Measurements from ENCODE around the gene AP1B1. TPM values are rescaled to one million over a fixed set of nuclear protein-coding genes. Genes with fewer than 3 reads are reported as not detected.

Gene AP1B1
- total and polyA plus RNA-seq, 2 of the 8 experiments (the other 6 are each of a cell fraction or from before 2014, with no cell fraction given): 64.2 to 86.8 TPM

DNA sequence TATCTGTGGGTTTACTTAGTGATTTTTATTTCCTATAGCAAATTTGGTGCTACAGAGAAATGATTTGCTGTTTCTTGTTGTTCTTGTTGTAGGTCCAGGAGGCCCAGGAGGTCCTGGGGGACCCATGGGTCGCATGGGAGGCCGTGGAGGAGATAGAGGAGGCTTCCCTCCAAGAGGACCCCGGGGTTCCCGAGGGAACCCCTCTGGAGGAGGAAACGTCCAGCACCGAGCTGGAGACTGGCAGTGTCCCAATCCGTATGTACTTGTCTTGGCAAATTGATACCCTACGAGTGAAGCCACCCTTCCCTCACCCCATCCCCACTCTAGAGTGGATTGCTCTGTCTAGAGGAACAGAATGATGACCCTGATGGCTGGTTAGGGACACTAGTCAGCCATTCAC lies 89.7 kb downstream of the AP1B1 start:
- Histone ChIP-seq H2AK5ac (ENCODE audit: low read depth, low read length) (no peak overlapping the region), H3K36me3 (ENCODE audit: control insufficient read depth in 2 of 4, insufficient read depth in 4 of 4, low read length in 3 of 4) (peaks cover 51 to 72% (median 60%) of the 10 kb centered on the region in 4 experiments), H4K20me1 (replicated peaks in 1 of 2; ENCODE audit: control insufficient read depth in 1 of 2, insufficient read depth in 2 of 2, low read length in 2 of 2) (peaks cover 10 to 17% of the 10 kb centered on the region in 2 experiments), H3K23ac (ENCODE audit: insufficient read length) (no peak overlapping the region), H3K4me1 (replicated peaks in 1 of 4; ENCODE audit: control insufficient read depth in 3 of 4, insufficient read depth in 4 of 4, low read length in 3 of 4) (no peaks in the 10 kb centered on the region), H3K18ac (ENCODE audit: extremely low read depth, low read length) (no peak overlapping the region), H2BK15ac (ENCODE audit: low read length) (no peak overlapping the region), H2BK12ac (ENCODE audit: low read depth, low read length) (no peak overlapping the region), H3K4me2 (ENCODE audit: insufficient read depth in 1 of 2, low read depth in 2 of 2, low read length in 2 of 2) (no peak overlapping the region), H2BK5ac (ENCODE audit: low read depth, low read length) (0 out of 2 replicates have a peak overlapping the region, but pooled peaks have one; percentile 52), H4K91ac (replicated peaks; ENCODE audit: insufficient read length, low read length) (no peak overlapping the region), H3K4ac (replicated peaks; ENCODE audit: insufficient read length, low read depth, low read length) (no peak overlapping the region), H2BK20ac (ENCODE audit: low read length) (no peak overlapping the region), H3K79me1 (ENCODE audit: low read depth, low read length) (no peaks in the 10 kb centered on the region; the same call in 1 of the 2 replicates), H3K9ac (replicated peaks in 1 of 4; ENCODE audit: extremely low read depth in 1 of 4, low read depth in 3 of 4, low read length in 3 of 4) (no peak overlapping the region), H3K79me2 (ENCODE audit: control insufficient read depth in 1 of 2, insufficient read depth in 2 of 2, low read length in 2 of 2) (no peaks in the 10 kb centered on the region), H3K9me3 (ENCODE audit: insufficient read depth in 2 of 2, low read depth in 1 of 2, low read length in 1 of 2) (no peaks in the 10 kb centered on the region), H3K27ac (ENCODE audit: low read depth, low read length) (no peak overlapping the region), H2AFZ (ENCODE audit: low read length) (no peak overlapping the region), H4K8ac (ENCODE audit: extremely low read depth, insufficient read depth, low read length) (no peak overlapping the region), H4K5ac (ENCODE audit: insufficient read length, low read depth, low read length) (no peak overlapping the region), H3K23me2 (ENCODE audit: low read depth, low read length) (no peaks in the 10 kb centered on the region), H3K27me3 (replicated peaks in 1 of 4; ENCODE audit: control insufficient read depth in 3 of 4, extremely low read depth in 1 of 4, insufficient read depth in 3 of 4, low read length in 3 of 4) (no peaks in the 10 kb centered on the region), H3K56ac (replicated peaks; ENCODE audit: insufficient read length, low read depth, low read length) (no peak overlapping the region), H2BK120ac (replicated peaks; ENCODE audit: low read depth, low read length) (no peak overlapping the region), H3K4me3 (ENCODE audit: extremely low read depth in 1 of 4, insufficient read depth in 2 of 4, low read depth in 3 of 4, low read length in 4 of 4) (no peak overlapping the region), H3K14ac (ENCODE audit: insufficient read length) (no peak overlapping the region)
- ChIA-PET POLR2A (ENCODE audit: partially characterized antibody) (interaction anchor here (1.0 to 9.1 kb wide), 7 partner anchors 6 to 28 kb away, joined by 5 to 147 read pairs (median 17); partner anchors contain the start of genes EWSR1 and RHBDD3), CTCF (ENCODE audit: partially characterized antibody) (interaction anchor here (0.8 to 1.5 kb wide), 5 partner anchors 14 to 60 kb away, joined by 3 to 4 read pairs (median 3); no protein-coding TSS in a partner anchor)
- no peak for DNase-seq (ENCODE audit: low read depth in 1 of 2, low spot score in 2 of 2)
- WGBS, 2 experiments (ENCODE audit: extremely low coverage in 1 of 2, insufficient coverage in 1 of 2, insufficient read length in 1 of 2, insufficient replicate concordance in 2 of 2, low coverage in 1 of 2, low lambda C conversion rate in 2 of 2, missing lambda C conversion rate in 1 of 2): 89% methylated on average over 8 of the region's 8 CpGs; no CpG with 5 or more reads in 1 of the 2 experiments
- no peak for FAIRE-seq
- TF ChIP-seq ASH2L (IDR thresholded peaks at IDR 0.05; ENCODE audit: low read length) (no peak), JUND (IDR thresholded peaks at IDR 0.05; ENCODE audit: low read length) (no peak), EGR1 (IDR thresholded peaks at IDR 0.05; ENCODE audit: borderline replicate concordance, low read depth, low read length) (no peak), CBX5 (IDR thresholded peaks at IDR 0.05; ENCODE audit: low read depth, low read length) (no peak), BACH1 (IDR thresholded peaks at IDR 0.05; ENCODE audit: low read length) (no peak), BCL11A (IDR thresholded peaks at IDR 0.05; ENCODE audit: low read depth in 2 of 2, low read length in 2 of 2) (no peak)

Data from H1 (cell line).